IPS-NIHi7 (cell line): ENCODE data around the gene KLHL29.
A peak's percentile ranks its signal among the peaks of the same experiment; 100 is the strongest.

ENCODE experiments used
- DNase-seq: peaks from one replicate; pipeline ENCODE4 v3.0.0; 2012; ENCODE audit warnings: mixed read lengths; ENCODE audit errors: extremely low spot score

The KLHL29 gene

DNA sequence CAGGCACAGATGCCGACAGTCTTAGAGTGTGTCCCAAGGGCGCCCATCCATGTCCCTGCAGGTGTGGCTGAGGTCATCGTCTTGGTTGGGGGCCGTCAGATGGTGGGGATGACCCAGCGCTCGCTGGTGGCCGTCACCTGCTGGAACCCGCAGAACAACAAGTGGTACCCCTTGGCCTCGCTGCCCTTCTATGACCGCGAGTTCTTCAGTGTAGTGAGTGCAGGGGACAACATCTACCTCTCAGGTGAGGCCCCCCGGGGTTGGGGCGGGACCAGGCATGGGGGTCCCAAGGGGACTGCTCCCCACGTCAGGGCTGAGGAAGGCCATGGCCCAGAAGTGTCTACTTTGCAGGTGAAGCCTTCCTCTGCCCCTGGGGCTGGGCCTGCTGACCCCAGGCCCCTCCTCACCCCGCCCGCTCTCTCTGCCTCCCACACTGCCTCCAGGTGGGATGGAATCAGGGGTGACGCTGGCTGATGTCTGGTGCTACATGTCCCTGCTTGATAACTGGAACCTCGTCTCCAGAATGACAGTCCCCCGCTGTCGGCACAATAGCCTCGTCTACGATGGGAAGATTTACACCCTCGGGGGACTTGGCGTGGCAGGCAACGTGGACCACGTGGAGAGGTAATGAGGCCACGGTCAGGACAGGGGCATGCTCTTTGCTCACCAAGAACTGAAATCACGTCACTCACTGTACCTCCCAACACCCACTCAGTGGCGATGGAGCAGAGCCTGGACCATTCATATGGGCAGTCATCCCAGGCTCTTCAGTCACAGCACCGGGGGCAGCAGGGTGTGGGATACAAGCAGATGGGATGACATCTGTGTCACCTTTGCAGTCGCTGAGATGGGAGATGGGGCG, 311.1 kb downstream of the KLHL29 start:
- no peak for DNase-seq

- DNase-seq = no peak
Measured at GRCh38 chr2:23696752-23697045, 311.7 kb downstream of the KLHL29 start.

DNA sequence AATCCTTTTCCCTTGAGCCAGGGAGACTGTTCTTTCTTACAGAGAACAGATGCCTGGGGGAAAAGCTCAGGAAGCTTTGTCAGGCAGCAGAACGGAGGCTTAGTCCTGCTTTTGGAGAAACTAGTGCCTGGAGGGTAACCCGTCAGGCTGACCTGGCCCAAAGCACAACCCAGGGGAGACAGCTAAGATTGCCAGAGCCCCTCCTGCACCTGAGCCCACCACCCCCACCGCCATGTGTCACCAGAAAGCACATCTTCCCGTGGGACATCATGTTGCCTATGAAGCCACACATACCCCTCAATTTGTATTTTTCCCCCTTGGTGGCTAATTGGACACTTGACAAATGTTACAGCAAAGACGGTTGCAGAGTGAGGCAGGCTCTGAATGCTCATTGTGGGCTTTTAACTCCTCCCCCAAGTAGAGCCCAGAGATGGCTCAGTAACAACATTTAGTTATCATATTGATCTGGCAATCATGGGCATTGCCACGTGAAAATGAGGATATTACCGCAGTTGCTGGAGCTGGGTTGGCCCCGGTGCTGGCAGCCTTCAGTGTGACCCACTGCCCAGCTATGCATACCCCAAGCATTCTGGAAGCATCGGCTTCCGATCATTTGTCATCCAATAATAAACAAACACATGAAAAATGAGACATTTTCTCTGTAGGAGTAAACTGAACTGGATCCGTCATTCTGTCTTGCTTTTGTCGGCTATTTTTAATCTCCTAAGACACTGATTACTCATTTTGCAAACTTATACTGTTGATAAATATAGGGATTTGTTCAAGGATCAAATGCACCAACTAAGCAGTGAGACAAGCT, 312.5 kb downstream of the KLHL29 start:
- DNase-seq = no peak

DNA sequence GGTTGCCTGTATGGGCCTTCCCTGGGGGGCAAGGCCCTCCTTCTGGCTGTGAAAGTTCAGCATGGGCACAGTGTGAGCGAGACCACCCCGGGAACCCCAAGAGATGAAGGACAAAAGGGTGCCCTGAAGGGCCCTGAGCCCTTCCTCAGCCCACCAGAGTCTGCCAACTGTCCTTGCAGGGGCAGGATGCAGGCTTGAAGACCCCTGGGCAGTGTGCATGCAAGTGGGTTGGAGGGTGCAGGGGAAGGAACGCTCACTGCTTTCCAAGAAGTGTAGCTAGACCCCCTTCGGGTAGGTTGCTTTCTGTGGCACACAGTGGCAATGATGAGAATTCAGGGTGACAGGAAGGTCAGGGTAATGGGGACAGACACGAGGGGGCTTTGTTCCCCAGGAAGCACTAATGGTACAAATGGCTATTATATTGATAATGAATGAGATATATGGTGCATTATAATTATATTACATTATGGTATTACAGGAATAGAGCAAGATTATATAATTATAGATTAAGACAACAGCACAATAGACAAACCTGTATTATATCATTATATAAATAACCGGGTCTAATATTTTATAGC, 313.2 kb downstream of the KLHL29 start:
- DNase-seq = no peak

DNA sequence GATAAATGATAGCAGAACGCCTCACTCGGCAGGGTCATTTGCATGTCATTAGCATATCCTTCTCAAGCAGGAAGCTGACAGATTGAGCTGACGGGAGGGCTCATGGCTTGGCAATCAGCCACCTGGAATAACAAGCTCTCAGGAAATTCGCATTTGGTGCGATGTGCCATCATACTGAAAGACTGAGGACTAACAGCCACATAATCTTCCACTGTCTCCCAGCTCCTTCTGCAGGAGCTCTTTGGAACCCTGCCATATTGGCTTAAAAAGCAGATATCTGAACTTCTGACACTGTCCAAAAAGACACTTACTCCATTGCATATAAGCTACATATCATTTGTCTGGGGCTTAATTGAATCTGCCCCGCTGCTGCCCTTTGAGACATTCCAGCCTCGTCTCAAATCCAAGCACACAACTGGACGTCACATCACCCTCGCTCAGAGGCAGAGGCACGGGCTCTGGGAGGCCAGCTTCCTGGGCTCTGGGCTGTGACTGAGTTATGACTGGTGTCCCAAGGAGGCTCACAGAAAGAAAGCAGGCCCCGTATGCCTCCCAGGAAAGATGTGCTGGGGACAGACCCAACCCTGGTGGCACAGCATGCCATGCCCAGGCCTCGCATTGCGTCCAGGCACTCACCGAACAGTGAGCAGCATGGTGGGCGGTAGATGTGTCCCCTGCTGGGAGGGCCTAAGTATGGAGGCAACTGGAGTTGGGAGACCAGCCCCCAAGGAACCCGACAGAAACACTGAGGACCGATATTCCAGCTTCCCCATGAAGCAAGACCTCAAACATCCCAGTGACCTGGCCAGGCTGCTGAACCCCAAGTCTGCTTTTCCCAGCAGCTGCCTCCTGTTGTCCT, 314.0 kb downstream of the KLHL29 start:
- DNase-seq = no peak

- no peak for DNase-seq
Measured at GRCh38 chr2:23699580-23699925, 314.6 kb downstream of the KLHL29 start.

- no peak for DNase-seq
Measured at GRCh38 chr2:23700627-23701026, 315.6 kb downstream of the KLHL29 start.

DNA sequence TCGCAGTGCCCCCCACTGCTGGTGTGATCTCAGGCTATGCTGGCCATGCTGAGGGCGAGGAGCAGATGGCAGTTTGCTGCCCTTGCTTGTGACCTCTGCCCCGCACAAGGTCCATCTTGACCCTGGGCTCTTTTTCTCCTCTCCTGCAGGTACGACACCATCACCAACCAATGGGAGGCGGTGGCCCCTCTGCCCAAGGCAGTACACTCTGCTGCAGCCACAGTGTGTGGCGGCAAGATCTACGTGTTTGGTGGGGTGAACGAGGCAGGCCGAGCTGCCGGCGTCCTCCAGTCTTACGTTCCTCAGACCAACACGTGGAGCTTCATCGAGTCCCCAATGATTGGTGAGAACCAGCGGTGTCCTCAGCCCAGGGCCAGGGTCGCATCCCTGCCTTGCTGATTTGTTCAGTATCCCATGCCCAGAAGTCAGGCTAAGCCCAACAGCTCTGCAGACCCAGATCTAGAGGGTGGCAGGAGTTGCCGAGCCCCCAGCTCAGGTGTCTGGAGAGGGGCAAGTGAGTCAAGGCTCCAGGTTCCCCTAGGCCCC, 318.1 kb downstream of the KLHL29 start:
- DNase-seq = no peak

- DNase-seq = no peak
Measured at GRCh38 chr2:23703583-23704385, 318.8 kb downstream of the KLHL29 start.

- peak; percentile 30 for DNase-seq
Measured at GRCh38 chr2:23705771-23706612, 321.0 kb downstream of the KLHL29 start.

- no peak for DNase-seq
Measured at GRCh38 chr2:23706613-23707078, 321.7 kb downstream of the KLHL29 start.

DNA sequence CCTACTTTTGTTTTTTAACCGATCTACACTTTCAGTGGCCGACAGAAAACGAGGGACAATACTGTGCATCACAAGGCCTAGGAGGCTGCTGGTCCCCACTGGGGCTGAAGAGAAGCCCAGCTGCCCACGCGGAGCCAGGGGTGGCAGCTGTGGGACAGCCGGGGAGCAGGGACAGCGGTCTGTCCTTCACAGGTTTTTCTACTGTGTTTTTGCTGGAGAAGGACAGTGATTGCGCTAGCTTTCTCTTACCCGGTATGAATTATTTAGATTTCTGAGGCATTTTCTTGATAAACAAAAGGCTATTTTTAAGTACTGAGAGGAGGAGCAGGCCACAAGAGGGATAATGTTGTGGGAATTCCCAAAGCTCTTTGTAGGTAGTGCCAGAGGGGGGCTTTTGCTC, 322.1 kb downstream of the KLHL29 start:
- no peak for DNase-seq

DNA sequence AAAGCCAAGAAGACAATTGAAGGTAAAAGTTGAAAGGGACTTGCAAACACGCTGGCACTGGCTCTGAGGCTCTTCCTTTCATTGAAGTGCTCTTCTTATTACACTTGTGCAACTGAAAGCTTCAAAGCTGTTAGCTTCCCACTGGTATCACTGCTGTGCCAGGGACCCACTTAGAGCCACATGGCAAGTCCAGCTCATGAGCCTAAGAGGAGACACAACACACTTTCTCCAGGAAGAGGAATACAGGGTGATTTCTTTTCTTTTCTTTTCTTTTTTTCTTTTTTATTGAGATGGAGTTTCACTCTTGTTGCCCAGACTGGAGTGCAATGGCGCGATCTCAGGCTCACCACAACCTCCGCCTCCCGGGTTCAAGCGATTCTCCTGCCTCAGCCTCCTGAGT, 323.8 kb downstream of the KLHL29 start:
- DNase-seq = no peak

GRCh38 chr2:23709311-23709710, 324.3 kb downstream of the KLHL29 start:
- DNase-seq = no peak

GRCh38 chr2:23711979-23712755, 327.2 kb downstream of the KLHL29 start:
- DNase-seq = peak; percentile 70

GRCh38 chr2:23712756-23713151, 327.8 kb downstream of the KLHL29 start:
- DNase-seq = peak; percentile 17

GRCh38 chr2:23713351-23713750, 328.4 kb downstream of the KLHL29 start:
- DNase-seq = no peak

DNA sequence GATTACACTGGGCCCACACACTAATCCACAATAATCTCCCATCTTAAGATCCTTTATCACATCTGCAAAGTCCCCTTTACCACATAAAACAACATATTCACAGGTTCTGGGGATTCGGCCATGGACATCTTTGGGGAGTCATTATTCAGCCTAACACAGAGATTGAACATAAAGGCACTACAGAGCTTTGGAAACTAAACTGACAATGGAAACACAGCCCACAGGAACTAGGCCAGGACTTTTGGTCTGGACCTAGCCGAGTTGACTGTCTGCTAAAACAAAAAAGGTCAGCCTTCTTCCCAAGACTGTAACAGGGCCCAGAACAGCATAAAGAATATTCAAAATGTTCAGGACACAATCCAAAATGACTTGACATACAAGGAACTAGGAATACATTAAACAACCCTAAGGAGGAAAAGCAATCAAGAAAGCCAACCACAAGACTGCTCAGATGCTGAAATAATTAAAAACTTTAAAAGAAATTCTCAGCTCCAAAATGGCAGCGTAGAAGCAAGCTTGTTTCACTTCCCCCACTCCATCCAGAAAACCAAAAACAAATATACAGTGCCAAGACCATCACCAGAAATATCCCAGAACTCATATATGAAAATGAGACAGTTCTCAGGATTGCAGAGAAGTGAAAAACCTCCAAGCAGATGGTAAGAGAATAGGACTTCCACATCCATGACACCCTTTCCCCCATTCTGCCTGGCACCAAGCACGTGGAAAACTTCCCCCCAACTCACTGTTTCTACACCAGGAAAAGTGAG, 334.1 kb downstream of the KLHL29 start:
- no peak for DNase-seq
